GM12874 (cell line): Measurements from ENCODE around the gene GTF2E1.

Source experiments
- TF ChIP-seq, protein P1 (sequence below): IDR thresholded peaks from 2 replicates; pipeline ENCODE4 v1.5.1; 2011; ENCODE audit warnings: low read depth, mild to moderate bottlenecking, control low read depth, low read length, moderate library complexity; ENCODE audit not compliant: insufficient read depth

The GTF2E1 gene

GRCh38 chr3:120816728-120817127 is 74.2 kb downstream of the GTF2E1 start:
- TF ChIP-seq, protein P1, sequence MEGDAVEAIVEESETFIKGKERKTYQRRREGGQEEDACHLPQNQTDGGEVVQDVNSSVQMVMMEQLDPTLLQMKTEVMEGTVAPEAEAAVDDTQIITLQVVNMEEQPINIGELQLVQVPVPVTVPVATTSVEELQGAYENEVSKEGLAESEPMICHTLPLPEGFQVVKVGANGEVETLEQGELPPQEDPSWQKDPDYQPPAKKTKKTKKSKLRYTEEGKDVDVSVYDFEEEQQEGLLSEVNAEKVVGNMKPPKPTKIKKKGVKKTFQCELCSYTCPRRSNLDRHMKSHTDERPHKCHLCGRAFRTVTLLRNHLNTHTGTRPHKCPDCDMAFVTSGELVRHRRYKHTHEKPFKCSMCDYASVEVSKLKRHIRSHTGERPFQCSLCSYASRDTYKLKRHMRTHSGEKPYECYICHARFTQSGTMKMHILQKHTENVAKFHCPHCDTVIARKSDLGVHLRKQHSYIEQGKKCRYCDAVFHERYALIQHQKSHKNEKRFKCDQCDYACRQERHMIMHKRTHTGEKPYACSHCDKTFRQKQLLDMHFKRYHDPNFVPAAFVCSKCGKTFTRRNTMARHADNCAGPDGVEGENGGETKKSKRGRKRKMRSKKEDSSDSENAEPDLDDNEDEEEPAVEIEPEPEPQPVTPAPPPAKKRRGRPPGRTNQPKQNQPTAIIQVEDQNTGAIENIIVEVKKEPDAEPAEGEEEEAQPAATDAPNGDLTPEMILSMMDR, result no peak

DNA sequence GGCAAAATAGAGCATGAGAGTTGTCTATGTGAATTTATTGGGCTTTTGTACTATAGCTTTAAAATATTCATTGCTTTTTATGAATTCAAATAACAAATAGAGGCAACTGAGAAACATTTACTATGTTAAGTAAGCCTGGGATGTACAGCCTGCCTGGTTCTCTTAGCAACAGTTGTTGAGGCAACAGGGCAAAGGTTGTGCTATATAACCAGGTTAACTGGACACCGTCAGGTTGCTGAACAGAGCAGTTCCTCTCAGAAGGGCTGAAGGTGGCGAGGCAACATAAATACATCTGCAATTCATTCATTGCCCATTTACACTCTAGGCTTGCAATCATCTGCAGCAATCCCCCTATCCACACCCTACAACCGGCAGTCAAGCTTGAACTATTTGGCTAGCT is 78.2 kb downstream of the GTF2E1 start:
- TF ChIP-seq, protein P1, result no peak

- TF ChIP-seq, protein P1, result no peak
Observed at GRCh38 chr3:120821426-120821825, 78.9 kb downstream of the GTF2E1 start.

GRCh38 chr3:120823156-120823555 is 80.6 kb downstream of the GTF2E1 start:
- TF ChIP-seq, protein P1, result no peak

GRCh38 chr3:120824613-120825012 is 82.1 kb downstream of the GTF2E1 start:
- TF ChIP-seq, protein P1, result no peak

DNA sequence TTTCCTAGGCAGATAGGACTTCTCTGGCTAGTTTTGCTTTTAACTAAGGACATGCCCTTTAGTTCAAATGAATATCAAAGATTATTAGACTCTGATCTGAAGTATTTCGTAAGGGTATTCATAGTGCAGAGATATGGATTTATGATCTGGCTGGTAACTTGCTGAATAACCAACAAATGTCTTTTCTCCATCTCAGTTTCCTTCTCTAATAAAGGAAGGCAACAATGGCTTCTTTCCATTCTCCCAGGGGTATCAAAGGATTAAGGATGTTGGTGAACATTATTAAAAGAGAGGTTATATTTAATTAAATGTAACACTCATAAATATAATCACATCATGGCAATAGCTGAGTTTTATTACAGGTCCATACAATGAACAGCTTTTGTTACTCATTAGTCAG is 86.3 kb downstream of the GTF2E1 start:
- TF ChIP-seq, protein P1, result no peak

- TF ChIP-seq, protein P1, result no peak
Observed at GRCh38 chr3:120831066-120831465, 88.5 kb downstream of the GTF2E1 start.
